ENCODE measurements around the gene AKR1C8.
"Not testable (repeated sequence)": the region's sequence is repeated elsewhere in the genome, so short reads cannot be mapped to it uniquely, and the experiment has no call there.

The AKR1C8 gene

GRCh38 chr10:5142199-5142598 is 42.8 kb downstream of the AKR1C8 start:
- ATAC-seq, result no peak
- TF ChIP-seq OSR1 (CRISPR knock-in tag; IDR thresholded peaks at IDR 0.05) (no peak), CSDC2 (CRISPR knock-in tag; IDR thresholded peaks at IDR 0.05) (no peak), ZC3H10 (CRISPR knock-in tag; IDR thresholded peaks at IDR 0.05) (no peak)

- not testable (repeated sequence) for ATAC-seq
Measured at GRCh38 chr10:5137699-5138098, 47.3 kb downstream of the AKR1C8 start.

- no peak for ATAC-seq
- TF ChIP-seq PATZ1 (CRISPR knock-in tag; IDR thresholded peaks at IDR 0.05; ENCODE audit: borderline replicate concordance) (no peak), BACH2 (CRISPR knock-in tag; IDR thresholded peaks at IDR 0.05; ENCODE audit: borderline replicate concordance) (no peak)
Measured at GRCh38 chr10:5136468-5137087, 48.4 kb downstream of the AKR1C8 start.

GRCh38 chr10:5135581-5135980 is 49.4 kb downstream of the AKR1C8 start:
- no peak for ATAC-seq
- TF ChIP-seq ISL1 (CRISPR knock-in tag; IDR thresholded peaks at IDR 0.05) (no peak), TOX (CRISPR knock-in tag; IDR thresholded peaks at IDR 0.05; ENCODE audit: borderline replicate concordance) (no peak), ZFP3 (CRISPR knock-in tag; IDR thresholded peaks at IDR 0.05) (no peak), CSDC2 (CRISPR knock-in tag; IDR thresholded peaks at IDR 0.05) (no peak), ZNF70 (CRISPR knock-in tag; IDR thresholded peaks at IDR 0.05) (no peak), TCF4 (CRISPR knock-in tag; IDR thresholded peaks at IDR 0.05; ENCODE audit: borderline replicate concordance) (no peak), ESRRG (CRISPR knock-in tag; IDR thresholded peaks at IDR 0.05) (no peak), ZNF565 (CRISPR knock-in tag; conservative IDR thresholded peaks at IDR 0.05; ENCODE audit: low read depth) (no peak), CREB5 (CRISPR knock-in tag; IDR thresholded peaks at IDR 0.05; ENCODE audit: low read depth) (no peak)

GRCh38 chr10:5125315-5126044 is 59.5 kb downstream of the AKR1C8 start:
- ATAC-seq, result no peak
- TF ChIP-seq TSHZ2 (CRISPR knock-in tag; IDR thresholded peaks at IDR 0.05) (no peak), ZNF70 (CRISPR knock-in tag; IDR thresholded peaks at IDR 0.05) (no peak), TCF4 (CRISPR knock-in tag; IDR thresholded peaks at IDR 0.05; ENCODE audit: borderline replicate concordance) (no peak), ARNTL (CRISPR knock-in tag; IDR thresholded peaks at IDR 0.05; ENCODE audit: borderline replicate concordance, low read depth) (no peak), CSDC2 (CRISPR knock-in tag; IDR thresholded peaks at IDR 0.05) (no peak), RARB (CRISPR knock-in tag; IDR thresholded peaks at IDR 0.05) (no peak)

- ATAC-seq, result no peak
- TF ChIP-seq ZFP3 (CRISPR knock-in tag; IDR thresholded peaks at IDR 0.05), result no peak
- no peak for TF ChIP-seq OSR1 (CRISPR knock-in tag; IDR thresholded peaks at IDR 0.05)
- TF ChIP-seq RARB (CRISPR knock-in tag; IDR thresholded peaks at IDR 0.05), result no peak
- TF ChIP-seq ARNTL (CRISPR knock-in tag; IDR thresholded peaks at IDR 0.05; ENCODE audit: borderline replicate concordance, low read depth), result no peak
- TF ChIP-seq ESRRG (CRISPR knock-in tag; IDR thresholded peaks at IDR 0.05), result no peak
- TF ChIP-seq SNAI2 (CRISPR knock-in tag; IDR thresholded peaks at IDR 0.05), result no peak
- no peak for TF ChIP-seq ISL1 (CRISPR knock-in tag; IDR thresholded peaks at IDR 0.05)
- TF ChIP-seq ZNF70 (CRISPR knock-in tag; IDR thresholded peaks at IDR 0.05), result no peak
- no peak for TF ChIP-seq GLIS3 (CRISPR knock-in tag; IDR thresholded peaks at IDR 0.05)
Measured at GRCh38 chr10:5123886-5124285, 61.1 kb downstream of the AKR1C8 start.

- ATAC-seq, result not testable (repeated sequence)
Measured at GRCh38 chr10:5119997-5120396, 65.0 kb downstream of the AKR1C8 start.
